Esophagus squamous epithelium (tissue), 5 donors: ENCODE measurements around the gene CD99. TPM values are rescaled to one million over a fixed set of nuclear protein-coding genes. Genes with fewer than 3 reads are reported as not detected.

ENCODE experiments used
- DNase-seq: peaks from one replicate; lab custom pipeline; 2025; lab: John Stamatoyannopoulos, UW
- H3K27ac ChIP-seq, 4 donors: fragments of 200-600 bp; sonication (generic); one replicate each; pipeline ENCODE4 v1.5.1; 2016 to 2019; ENCODE audit warnings: mild to moderate bottlenecking in 1 of 4
- H3K27me3 ChIP-seq, 4 donors: fragments of 200-600 bp; sonication (generic); 1 replicate in 3 of 4; 2 replicates in 1 of 4; pipeline versions ENCODE4 v1.5.1 to v1.6.0; 2017 to 2021; ENCODE audit warnings: antibody characterized with exemption in 1 of 4
- H3K36me3 ChIP-seq, 3 donors: fragments of 200-600 bp; sonication (generic); one replicate each; pipeline ENCODE4 v1.5.1; 2016 to 2019
- H3K4me1 ChIP-seq, 3 donors: fragments of 200-600 bp; sonication (generic); one replicate each; pipeline ENCODE4 v1.5.1; 2017 to 2019
- H3K4me3 ChIP-seq, 4 donors: fragments of 200-600 bp; sonication (generic); 1 replicate in 3 of 4; 2 replicates in 1 of 4; pipeline ENCODE4 v1.5.1; 2016 to 2019; ENCODE audit warnings: mild to moderate bottlenecking in 2 of 4, moderate library complexity in 1 of 4
- H3K9me3 ChIP-seq, 3 donors: fragments of 200-600 bp; sonication (generic); one replicate each; pipeline ENCODE4 v1.5.1; 2016 to 2019
- POLR2A ChIP-seq, 4 donors: fragments of 450-650 bp; IDR thresholded peaks; one replicate each; pipeline ENCODE4 v1.6.1; 2017; ENCODE audit warnings: antibody characterized with exemption in 4 of 4, mild to moderate bottlenecking in 4 of 4, moderate library complexity in 3 of 4
- WGBS, 2 donors: methylation state at CpG; one replicate each; pipeline ENCODE4 v1.1.5; 2018; 5-methylcytosine and 5-hydroxymethylcytosine counted together
- intact Hi-C: fragments of 100-400 bp; cut with DNase I; formaldehyde crosslinking; loops from one replicate; pipeline ENCODE4 v1.15.0; 2022
- total RNA-seq, 4 donors: library from RNA; depleted of rRNA; stranded (reverse); fragments of >200 nt; gene quantifications; one replicate each; pipeline ENCODE4 v1.1.0, GENCODE V29; 2016
- TF ChIP-seq, protein P1 (sequence below), 6 experiments: fragments of 450-650 bp in 4 of 6; fragments of 200-600 bp in 2 of 6; sonication (generic) in 2 of 6; IDR thresholded peaks; one replicate each; pipeline ENCODE4 v1.5.1; 2016 to 2019; ENCODE audit warnings: antibody characterized with exemption in 6 of 6, mild to moderate bottlenecking in 4 of 6, moderate library complexity in 4 of 6
- donor health status: DM: yes; HTN: yes; CAD: no.

Gene CD99
- total RNA-seq, 4 donors from 2014 or later = 79.9 to 251 (median 162) TPM

GRCh38 chrX:2709556-2709955, 18.5 kb downstream of the CD99 start:
- Histone ChIP-seq H3K27ac (peak overlapping the region; percentile 71 to 86 (median 74)), H3K9me3 (no peaks in the 10 kb centered on the region), H3K4me1 (peaks cover 56 to 77% (median 56%) of the 10 kb centered on the region in 3 donors), H3K36me3 (peaks cover 0 to 26% (median 0%) of the 10 kb centered on the region in 3 donors), H3K27me3 (no peaks in the 10 kb centered on the region), H3K4me3 (peak overlapping the region in 2 of 4 donors; percentile 20 to 53)
- DNase-seq = no peak
- no peak for TF ChIP-seq POLR2A (IDR thresholded peaks at IDR 0.05)
- TF ChIP-seq, protein P1, sequence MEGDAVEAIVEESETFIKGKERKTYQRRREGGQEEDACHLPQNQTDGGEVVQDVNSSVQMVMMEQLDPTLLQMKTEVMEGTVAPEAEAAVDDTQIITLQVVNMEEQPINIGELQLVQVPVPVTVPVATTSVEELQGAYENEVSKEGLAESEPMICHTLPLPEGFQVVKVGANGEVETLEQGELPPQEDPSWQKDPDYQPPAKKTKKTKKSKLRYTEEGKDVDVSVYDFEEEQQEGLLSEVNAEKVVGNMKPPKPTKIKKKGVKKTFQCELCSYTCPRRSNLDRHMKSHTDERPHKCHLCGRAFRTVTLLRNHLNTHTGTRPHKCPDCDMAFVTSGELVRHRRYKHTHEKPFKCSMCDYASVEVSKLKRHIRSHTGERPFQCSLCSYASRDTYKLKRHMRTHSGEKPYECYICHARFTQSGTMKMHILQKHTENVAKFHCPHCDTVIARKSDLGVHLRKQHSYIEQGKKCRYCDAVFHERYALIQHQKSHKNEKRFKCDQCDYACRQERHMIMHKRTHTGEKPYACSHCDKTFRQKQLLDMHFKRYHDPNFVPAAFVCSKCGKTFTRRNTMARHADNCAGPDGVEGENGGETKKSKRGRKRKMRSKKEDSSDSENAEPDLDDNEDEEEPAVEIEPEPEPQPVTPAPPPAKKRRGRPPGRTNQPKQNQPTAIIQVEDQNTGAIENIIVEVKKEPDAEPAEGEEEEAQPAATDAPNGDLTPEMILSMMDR (IDR thresholded peaks at IDR 0.05) = no peak
- 49 to 83% methylated on average over 4 to 9 of the region's 9 CpGs for WGBS, 2 donors
- intact Hi-C loops = loop anchor here (10.0 kb wide), 1 partner anchor 105 kb away; no protein-coding TSS in a partner anchor

DNA sequence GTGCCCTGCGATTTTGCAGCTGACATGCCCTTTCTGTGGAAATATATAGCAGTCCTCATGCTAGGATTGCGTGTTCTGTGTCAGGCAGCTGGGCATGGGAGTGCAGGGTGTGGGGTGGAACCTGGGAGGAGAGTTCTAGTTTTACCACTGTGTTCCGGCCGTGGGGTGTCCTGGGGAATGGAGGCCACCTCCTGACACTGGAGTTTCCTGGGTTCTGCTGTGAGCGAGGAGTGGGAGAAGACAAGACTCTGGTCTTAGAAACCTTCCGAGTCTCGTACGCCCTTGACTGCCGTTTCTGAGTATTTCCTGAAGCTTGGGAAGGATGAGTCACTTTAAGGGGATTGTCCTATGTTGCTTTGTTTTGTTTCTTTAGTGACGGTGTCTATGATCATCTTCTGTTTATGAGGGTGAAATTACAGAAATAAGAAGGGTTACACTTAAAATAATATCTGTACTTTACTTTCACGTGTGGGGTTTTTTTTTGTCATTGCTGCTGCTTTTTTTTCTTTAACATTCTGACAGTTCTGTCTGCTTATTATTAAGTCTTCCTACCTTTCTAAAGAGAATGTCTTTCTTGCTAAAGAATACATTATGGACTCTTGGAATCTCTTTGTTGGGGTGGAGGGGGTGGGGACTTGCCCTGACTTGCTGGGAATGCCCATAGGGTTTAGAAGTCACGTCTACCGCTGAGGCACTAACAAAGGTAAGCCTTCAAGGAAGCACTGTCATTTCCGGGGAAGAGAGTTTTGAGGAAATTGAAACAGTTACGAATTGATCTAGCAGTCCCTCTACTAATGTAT, 19.1 kb downstream of the CD99 start:
- peak overlapping the region in 3 of 4 donors; percentile 20 to 53 (median 24) for H3K4me3 ChIP-seq
- H3K27ac ChIP-seq = peak overlapping the region; percentile 71 to 86 (median 74)
- H3K9me3 ChIP-seq = no peaks in the 10 kb centered on the region
- peaks cover 49 to 70% (median 51%) of the 10 kb centered on the region in 3 donors for H3K4me1 ChIP-seq
- no peaks in the 10 kb centered on the region for H3K27me3 ChIP-seq
- DNase-seq = no peak
- H3K36me3 ChIP-seq = peaks cover 0 to 33% (median 6%) of the 10 kb centered on the region in 3 donors
- 2 to 13% methylated on average over 12 to 15 of the region's 15 CpGs for WGBS, 2 donors
- TF ChIP-seq, protein P1 (IDR thresholded peaks at IDR 0.05) = no peak
- TF ChIP-seq POLR2A (IDR thresholded peaks at IDR 0.05) = no peak
- intact Hi-C loops = no loop called here

- Histone ChIP-seq H3K4me3 (no peak overlapping the region), H3K36me3 (peaks cover 2 to 45% (median 7%) of the 10 kb centered on the region in 3 donors), H3K27me3 (no peaks in the 10 kb centered on the region), H3K27ac (peak overlapping the region in 1 of 4 donors; percentile 86), H3K4me1 (peaks cover 43 to 58% (median 44%) of the 10 kb centered on the region in 3 donors), H3K9me3 (no peaks in the 10 kb centered on the region)
- intact Hi-C loops = no loop called here
- no peak for DNase-seq
- no peak for TF ChIP-seq POLR2A (IDR thresholded peaks at IDR 0.05)
- TF ChIP-seq, protein P1 (IDR thresholded peaks at IDR 0.05) = no peak
- 95 to 100% methylated on average over 2 of the region's 2 CpGs for WGBS, 2 donors
Observed at GRCh38 chrX:2711441-2711840, 20.3 kb downstream of the CD99 start.

DNA sequence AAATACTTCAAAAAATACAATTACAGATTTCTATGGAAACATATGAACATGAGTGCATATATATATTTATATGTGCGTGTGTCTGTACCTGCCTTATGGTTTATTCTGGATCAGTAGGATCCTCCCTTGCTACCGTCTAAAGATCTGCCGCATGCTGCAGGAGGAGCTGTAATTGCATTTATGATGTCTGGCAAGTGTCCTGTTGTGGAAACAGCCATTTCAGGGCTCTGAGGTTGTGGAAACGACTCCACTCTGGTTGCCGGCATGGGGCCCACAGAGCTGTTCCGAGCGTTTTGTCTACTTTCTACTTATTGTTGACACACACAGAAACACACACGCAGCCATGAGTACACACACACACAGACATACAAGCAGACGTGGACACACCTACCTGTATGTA, 21.3 kb downstream of the CD99 start:
- Histone ChIP-seq H3K27ac (no peak overlapping the region), H3K36me3 (peaks cover 7 to 55% (median 8%) of the 10 kb centered on the region in 3 donors), H3K4me1 (peaks cover 33 to 48% (median 34%) of the 10 kb centered on the region in 3 donors), H3K9me3 (no peaks in the 10 kb centered on the region), H3K4me3 (no peak overlapping the region), H3K27me3 (no peaks in the 10 kb centered on the region)
- WGBS, 2 donors = 90 to 95% methylated on average over 9 of the region's 9 CpGs
- intact Hi-C loops = no loop called here
- DNase-seq = no peak
- TF ChIP-seq, protein P1 (IDR thresholded peaks at IDR 0.05) = no peak
- TF ChIP-seq POLR2A (IDR thresholded peaks at IDR 0.05) = no peak
